MM.1S (cell line): ENCODE measurements around the gene RAB1B.
A peak's percentile ranks its signal among the peaks of the same experiment; 100 is the strongest.

Experiments used
- DNase-seq: peaks from one replicate; pipeline ENCODE4 v3.0.0-alpha.2; 2015
- H2AFZ ChIP-seq: fragments of 300-600 bp; sonication (generic); 2 replicates; pipeline ENCODE4 v1.6.0; 2016; ENCODE audit warnings: antibody characterized with exemption, low read length
- H3F3A ChIP-seq: fragments of 300-600 bp; sonication (generic); 2 replicates; pipeline ENCODE4 v1.6.1; 2016; ENCODE audit warnings: mild to moderate bottlenecking, antibody characterized with exemption, low read length, moderate library complexity, mixed read lengths; ENCODE audit not compliant: insufficient read depth
- H3K27ac ChIP-seq: fragments of 300-600 bp; sonication (generic); 2 replicates; pipeline ENCODE4 v1.5.1; 2016; ENCODE audit warnings: mild to moderate bottlenecking, low read length
- H3K27me3 ChIP-seq: fragments of 300-600 bp; sonication (generic); replicated peaks from 2 replicates; pipeline ENCODE4 v1.6.0; 2016; ENCODE audit warnings: low read length; ENCODE audit not compliant: insufficient read depth
- H3K36me3 ChIP-seq: fragments of 300-600 bp; sonication (generic); replicated peaks from 2 replicates; pipeline ENCODE4 v1.6.1; 2016; ENCODE audit warnings: mild to moderate bottlenecking, low read length, mixed read lengths; ENCODE audit not compliant: insufficient read depth
- H3K4me1 ChIP-seq: fragments of 300-600 bp; sonication (generic); 2 replicates; pipeline ENCODE4 v1.6.1; 2016; ENCODE audit warnings: low read length, mixed read lengths
- H3K4me2 ChIP-seq: fragments of 300-600 bp; sonication (generic); 2 replicates; pipeline ENCODE4 v1.6.0; 2016; ENCODE audit warnings: low read depth, low read length
- H3K4me3 ChIP-seq: fragments of 300-600 bp; sonication (generic); 2 replicates; pipeline ENCODE4 v1.5.1; 2016; ENCODE audit warnings: low read length, mixed read lengths
- H3K79me2 ChIP-seq: fragments of 300-600 bp; sonication (generic); 2 replicates; pipeline ENCODE4 v1.6.1; 2016; ENCODE audit warnings: mixed run types, low read length, mixed read lengths
- H3K9ac ChIP-seq: fragments of 300-600 bp; sonication (generic); 2 replicates; pipeline ENCODE4 v1.6.1; 2016; ENCODE audit warnings: low read length, mixed read lengths
- H3K9me2 ChIP-seq: fragments of 300-600 bp; sonication (generic); replicated peaks from 2 replicates; pipeline ENCODE4 v1.6.1; 2016; ENCODE audit warnings: mild to moderate bottlenecking, low read length, mixed read lengths; ENCODE audit not compliant: insufficient read depth
- H3K9me3 ChIP-seq: fragments of 300-600 bp; sonication (generic); replicated peaks from 2 replicates; pipeline ENCODE4 v1.6.1; 2016; ENCODE audit warnings: mild to moderate bottlenecking, low read length, mixed read lengths; ENCODE audit not compliant: insufficient read depth
- H4K20me1 ChIP-seq: fragments of 300-600 bp; sonication (generic); 2 replicates; pipeline ENCODE4 v1.6.1; 2016; ENCODE audit warnings: mild to moderate bottlenecking, low read length, moderate library complexity, mixed read lengths; ENCODE audit not compliant: insufficient read depth
- CTCF ChIP-seq: fragments of 300-600 bp; sonication (generic); IDR thresholded peaks from 2 replicates; pipeline ENCODE4 v1.5.1; 2016; ENCODE audit warnings: antibody characterized with exemption, low read length, mixed read lengths
- EZH2 ChIP-seq: fragments of 300-600 bp; sonication (generic); optimal IDR thresholded peaks from 2 replicates; pipeline ENCODE3; 2017; ENCODE audit warnings: low read depth, mild to moderate bottlenecking, antibody characterized with exemption, low read length, mixed read lengths
- EZH2phosphoT487 ChIP-seq: fragments of 300-600 bp; sonication (generic); IDR thresholded peaks from 2 replicates; pipeline ENCODE4 v1.6.1; 2018; ENCODE audit warnings: antibody characterized with exemption, low read length

RAB1B gene

DNA sequence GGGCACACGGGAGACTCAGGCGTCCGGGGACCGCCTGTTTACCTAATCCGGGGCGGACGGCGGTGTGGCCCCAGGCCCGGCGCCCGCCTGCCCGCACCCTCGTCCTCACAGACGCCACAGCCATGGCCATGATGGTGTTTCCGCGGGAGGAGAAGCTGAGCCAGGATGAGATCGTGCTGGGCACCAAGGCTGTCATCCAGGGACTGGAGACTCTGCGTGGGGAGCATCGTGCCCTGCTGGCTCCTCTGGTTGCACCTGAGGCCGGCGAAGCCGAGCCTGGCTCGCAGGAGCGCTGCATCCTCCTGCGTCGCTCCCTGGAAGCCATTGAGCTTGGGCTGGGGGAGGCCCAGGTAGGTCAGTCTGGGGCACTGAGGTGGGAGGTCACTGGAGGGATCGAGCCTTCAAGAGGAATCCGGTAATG, 10.0 kb upstream of the RAB1B start:
- peaks cover 4% of the 10 kb centered on the region; the same call in 1 of the 2 replicates for H3F3A ChIP-seq
- H2AFZ ChIP-seq = peak overlapping the region; percentile 93; the same call in 1 of the 2 replicates
- H3K9ac ChIP-seq = peak overlapping the region; percentile 80
- TF ChIP-seq EZH2phosphoT487 (no peak), CTCF (no peak), EZH2 (no peak)
- H3K9me2 ChIP-seq = no peaks in the 10 kb centered on the region
- H3K27ac ChIP-seq = peak overlapping the region; percentile 9; the same call in 1 of the 2 replicates
- no peaks in the 10 kb centered on the region for H3K9me3 ChIP-seq
- no peaks in the 10 kb centered on the region for H3K27me3 ChIP-seq
- no peak for DNase-seq
- peak overlapping the region; percentile 97 for H3K4me3 ChIP-seq
- peak overlapping the region; percentile 97 for H3K4me2 ChIP-seq
- H4K20me1 ChIP-seq = no peaks in the 10 kb centered on the region
- peaks cover 28% of the 10 kb centered on the region for H3K79me2 ChIP-seq
- peaks cover 8% of the 10 kb centered on the region for H3K4me1 ChIP-seq
- H3K36me3 ChIP-seq = no peaks in the 10 kb centered on the region

DNA sequence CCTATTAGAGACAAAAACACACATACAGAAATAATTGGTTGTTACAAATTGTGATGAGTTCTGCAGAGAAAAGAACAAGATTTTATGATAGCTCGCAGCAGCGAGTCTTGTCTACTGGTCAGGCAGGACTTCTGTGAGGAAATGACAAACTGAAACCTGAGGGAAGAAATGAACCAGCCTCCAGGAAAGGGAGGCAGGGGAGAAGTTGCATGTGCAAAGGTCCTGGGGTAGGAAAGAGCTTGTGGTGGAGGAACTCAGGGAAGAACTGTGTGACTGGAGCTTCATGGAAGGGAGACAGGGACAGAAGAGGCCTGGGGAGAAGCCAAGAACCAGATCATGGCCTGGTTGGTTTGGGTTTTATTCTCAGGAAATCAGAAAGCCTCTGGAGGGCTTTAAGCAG, 9.2 kb upstream of the RAB1B start:
- Histone ChIP-seq H3F3A (peaks cover 4% of the 10 kb centered on the region; the same call in 1 of the 2 replicates), H3K36me3 (no peaks in the 10 kb centered on the region), H3K27me3 (no peaks in the 10 kb centered on the region), H3K9ac (no peak overlapping the region; the same call in 1 of the 2 replicates), H2AFZ (no peak overlapping the region), H3K4me1 (peaks cover 8% of the 10 kb centered on the region), H4K20me1 (no peaks in the 10 kb centered on the region), H3K79me2 (peaks cover 28% of the 10 kb centered on the region), H3K9me3 (no peaks in the 10 kb centered on the region), H3K27ac (no peak overlapping the region), H3K4me3 (no peak overlapping the region), H3K4me2 (peak overlapping the region; percentile 97; the same call in 1 of the 2 replicates), H3K9me2 (no peaks in the 10 kb centered on the region)
- no peak for DNase-seq
- TF ChIP-seq EZH2 (no peak), CTCF (no peak), EZH2phosphoT487 (no peak)

- Histone ChIP-seq H3K4me1 (peaks cover 8% of the 10 kb centered on the region), H3K4me2 (no peak overlapping the region), H3K4me3 (no peak overlapping the region), H3K27ac (no peak overlapping the region), H2AFZ (no peak overlapping the region), H3K36me3 (no peaks in the 10 kb centered on the region), H3K9me3 (no peaks in the 10 kb centered on the region), H3F3A (peaks cover 4% of the 10 kb centered on the region; the same call in 1 of the 2 replicates), H3K9me2 (no peaks in the 10 kb centered on the region), H4K20me1 (no peaks in the 10 kb centered on the region), H3K9ac (no peak overlapping the region), H3K79me2 (peaks cover 28% of the 10 kb centered on the region), H3K27me3 (no peaks in the 10 kb centered on the region)
- no peak for DNase-seq
- TF ChIP-seq EZH2 (no peak), CTCF (no peak), EZH2phosphoT487 (no peak)
These were observed 8.5 kb upstream of the RAB1B start for GRCh38 chr11:66259956-66260355.
